8988T (cell line): ENCODE measurements around the gene KLRF1.

Experiments
- DNase-seq: peaks from one replicate; pipeline ENCODE4 v3.0.0; 2011

Gene KLRF1

DNA sequence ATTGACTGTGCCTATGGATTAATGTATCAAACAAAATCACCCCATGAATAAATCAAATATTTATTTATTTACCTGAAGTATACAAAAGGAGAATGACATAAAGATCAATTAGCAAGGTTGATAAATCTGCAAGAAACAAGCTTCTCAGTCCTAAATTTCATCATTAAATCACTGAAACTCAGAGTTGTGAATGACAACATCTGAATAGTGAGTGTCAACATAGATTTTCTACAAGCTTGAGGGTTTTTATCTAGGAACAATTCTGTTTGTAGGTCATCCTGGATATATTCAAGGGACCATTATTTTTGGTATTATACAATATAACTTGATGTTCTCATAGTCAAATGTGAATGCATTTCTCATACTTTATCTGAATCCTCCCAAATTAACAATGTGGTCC, 17.4 kb upstream of the KLRF1 start:
- no peak for DNase-seq

DNA sequence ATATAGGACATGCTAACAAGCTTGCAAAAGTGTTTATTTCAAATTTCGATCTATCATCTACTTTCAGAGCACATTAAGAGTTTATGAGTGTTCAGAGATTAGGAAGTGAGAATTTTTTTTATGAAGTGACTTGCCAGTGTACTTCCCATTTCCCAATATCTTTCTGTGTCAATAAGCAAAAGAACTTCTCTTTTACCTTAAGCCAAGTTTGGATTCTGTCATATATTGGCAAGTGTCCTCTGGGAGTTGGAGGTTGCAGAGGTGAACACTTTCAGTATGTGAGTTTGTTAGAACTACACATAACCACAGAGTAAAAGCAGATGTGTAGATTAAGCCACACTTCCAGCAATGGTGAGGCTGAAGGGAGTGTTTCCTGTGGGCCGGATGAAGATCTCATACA, 16.6 kb upstream of the KLRF1 start:
- DNase-seq = no peak

DNA sequence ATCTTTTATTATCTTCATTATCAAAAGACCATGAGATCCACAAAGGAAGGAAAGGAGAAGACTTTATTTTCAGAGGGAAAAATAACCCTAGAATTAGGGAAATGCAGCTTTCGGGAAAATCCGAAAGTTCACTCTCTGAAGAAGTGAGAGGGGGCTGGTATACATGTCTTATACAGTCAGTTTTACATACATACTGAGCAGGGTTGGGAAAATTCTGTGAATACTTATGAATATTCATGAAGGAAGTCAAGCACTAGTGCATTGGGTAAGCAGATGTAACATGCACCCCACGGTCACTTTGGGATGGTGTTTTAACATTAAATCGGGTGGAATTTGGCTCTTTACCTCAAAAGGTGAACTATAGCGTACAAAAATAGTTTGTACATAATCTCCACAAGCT, 15.7 kb upstream of the KLRF1 start:
- DNase-seq = no peak

DNA sequence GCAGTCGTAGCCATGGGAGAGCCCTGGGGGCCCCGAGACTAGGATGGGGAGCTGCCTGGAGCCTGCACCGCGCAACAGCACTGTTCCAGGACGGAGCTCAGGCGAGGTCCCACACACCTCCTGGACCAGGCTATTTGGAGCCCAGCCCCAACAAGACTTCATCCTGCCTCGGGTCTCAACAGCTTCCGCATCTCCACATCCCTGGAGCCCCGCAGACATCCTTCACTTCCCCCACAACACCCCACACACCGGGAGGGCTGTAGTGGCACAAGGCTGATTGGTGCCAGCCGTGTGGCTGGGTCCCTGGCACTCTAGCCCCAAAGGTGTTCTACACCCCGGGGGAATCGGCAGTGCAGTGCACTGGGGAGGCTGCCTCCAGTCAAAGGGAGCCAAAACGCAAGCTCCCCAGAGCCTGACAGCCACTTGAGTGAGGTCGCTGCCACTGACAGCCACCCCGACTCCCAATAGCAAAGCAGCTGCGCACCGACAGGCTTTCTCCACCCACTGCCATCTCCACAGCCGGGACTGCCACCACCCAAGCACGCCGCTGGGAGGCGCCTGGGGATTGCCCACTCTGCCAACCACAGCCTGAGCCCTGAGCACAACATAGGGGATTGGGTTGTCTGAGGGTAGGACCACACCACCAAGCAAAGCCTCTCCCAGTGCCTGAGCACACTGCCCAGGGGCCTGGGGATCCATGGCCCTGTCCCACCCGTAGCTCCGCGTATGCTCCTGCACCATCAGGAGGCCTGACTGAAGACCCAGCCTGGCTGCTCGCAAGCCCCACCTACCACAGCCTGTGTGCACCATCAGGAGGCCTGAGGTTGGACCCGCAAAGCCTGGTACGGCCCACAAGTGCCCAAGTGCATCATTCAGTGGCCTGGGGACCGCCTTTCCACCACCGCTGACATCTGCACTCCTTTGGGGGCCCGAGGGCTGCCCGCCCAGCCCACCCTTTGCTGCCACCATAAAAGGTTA, 13.2 kb upstream of the KLRF1 start:
- DNase-seq = peak; percentile 70

DNA sequence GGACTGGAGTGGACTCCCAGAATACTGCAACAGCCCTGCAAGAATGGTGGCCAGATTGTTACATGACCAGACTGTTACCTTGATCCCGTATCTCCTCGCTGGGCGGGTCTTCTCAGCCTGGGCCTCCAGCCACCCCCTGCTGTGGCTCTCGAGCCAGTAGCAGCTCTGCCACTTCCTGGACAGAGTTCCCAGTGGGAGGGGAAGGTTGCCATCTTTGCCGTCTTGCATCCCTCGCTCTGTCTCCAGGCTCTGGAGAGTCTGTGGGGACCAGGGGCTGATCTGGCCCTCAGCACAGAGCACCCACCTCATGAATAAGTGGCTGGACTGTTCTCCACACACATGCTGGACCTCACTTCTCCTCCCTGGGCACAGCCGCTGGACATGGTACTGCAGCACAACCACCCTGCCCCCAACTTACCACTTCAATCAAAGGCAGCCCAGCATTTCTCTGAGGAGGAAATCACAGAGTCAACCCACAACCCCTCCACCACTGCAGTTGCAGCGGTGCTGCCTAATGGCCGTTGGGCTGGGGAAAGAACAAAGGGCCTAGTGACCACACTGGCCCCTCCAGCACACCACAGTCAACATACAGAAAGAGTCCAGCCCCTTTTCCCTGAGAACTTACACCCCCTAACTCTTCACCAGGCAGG, 6.9 kb upstream of the KLRF1 start:
- DNase-seq = no peak

DNA sequence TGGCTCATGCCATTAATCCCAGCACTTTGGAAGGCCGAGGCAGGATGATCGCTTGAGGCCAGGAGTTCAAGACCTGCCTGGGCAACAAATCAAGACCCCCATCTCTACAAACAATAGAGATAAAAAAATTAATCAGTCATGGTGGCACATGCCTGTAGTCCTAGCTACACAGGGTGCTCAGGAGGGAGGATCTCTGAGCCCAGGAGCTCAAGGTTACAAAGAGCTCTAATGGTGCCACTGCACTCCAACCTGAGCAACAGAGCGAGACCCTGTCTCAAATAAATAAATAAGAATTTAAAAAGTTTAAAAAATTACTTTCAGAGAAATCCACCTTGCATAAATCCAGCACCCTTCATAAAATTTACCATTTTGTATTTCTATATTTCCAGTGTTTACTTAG, 2.2 kb downstream of the KLRF1 start:
- no peak for DNase-seq

DNA sequence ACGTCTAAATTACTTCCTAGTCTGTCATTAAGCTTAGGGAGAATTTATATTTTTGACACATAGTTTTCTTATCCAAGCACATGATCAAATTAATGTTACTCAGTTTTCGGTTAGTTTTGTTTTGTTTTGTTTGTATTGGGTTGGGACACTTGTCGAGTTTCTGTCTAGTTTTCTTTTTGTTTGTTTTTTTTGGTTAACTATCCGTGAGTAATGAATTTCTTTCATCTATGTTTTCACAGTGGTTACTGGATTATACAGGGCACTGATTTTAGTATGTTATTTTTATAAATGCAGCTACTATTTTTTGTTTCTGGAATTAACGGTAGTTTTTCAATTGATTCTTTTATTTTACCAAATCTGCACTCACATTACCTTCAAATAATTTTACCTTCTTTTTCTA, 2.7 kb downstream of the KLRF1 start:
- DNase-seq = no peak

DNA sequence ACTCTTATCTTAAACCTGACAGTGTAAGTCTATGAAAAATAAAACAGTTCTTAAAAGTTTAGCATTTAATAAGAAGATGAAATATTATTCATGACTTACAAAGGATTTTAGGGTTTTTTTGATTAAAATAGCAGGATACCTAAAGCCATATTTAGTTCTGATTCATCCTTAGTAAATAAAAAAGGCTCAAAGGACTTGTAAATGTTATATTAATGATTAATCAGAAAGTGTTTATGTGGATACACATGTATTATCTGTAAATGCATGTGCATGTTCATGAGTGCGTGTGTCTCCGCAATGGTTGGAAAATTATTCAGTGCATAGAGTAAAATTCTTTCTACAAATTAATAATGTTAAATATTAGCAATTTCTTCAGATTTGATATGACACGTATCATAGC, 4.4 kb downstream of the KLRF1 start:
- no peak for DNase-seq

DNA sequence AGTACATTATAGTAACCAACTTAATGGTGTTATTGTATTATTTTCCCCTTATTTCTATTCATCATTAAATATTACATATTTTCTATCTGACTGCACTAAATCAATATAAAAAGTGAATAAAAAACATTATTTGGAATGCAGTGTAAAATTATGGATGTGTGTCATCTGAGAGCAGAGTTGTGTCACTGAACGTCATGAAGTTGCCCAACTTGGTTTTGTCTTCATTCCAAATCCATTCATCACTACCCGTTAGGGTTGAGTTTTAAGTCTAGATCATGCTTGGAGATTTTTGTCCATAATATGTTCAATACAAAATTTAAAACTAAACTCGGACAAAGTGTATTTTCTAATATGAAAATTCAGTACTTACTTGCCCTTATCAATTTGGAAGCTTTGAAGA, 16.1 kb downstream of the KLRF1 start:
- DNase-seq = no peak

DNA sequence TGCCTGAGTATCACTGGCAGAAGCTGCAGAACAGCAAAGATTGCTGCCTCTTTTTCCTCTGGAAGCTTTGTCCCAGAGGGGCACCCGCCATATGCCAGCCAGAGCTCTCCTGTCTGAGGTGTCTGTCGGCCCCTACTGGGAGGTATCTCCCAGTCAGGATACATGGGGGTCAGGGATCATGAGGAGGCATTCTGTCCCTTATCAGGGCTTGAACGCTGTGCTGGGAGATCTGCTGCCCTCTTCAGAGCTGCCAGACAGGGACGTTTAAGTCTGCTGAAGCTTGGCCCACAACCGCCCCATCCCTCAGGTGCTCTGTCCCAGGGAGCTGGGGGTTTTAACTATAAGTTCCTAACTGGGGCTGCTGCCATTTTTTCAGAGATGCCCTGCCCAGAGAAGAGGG, 21.6 kb downstream of the KLRF1 start:
- no peak for DNase-seq

DNA sequence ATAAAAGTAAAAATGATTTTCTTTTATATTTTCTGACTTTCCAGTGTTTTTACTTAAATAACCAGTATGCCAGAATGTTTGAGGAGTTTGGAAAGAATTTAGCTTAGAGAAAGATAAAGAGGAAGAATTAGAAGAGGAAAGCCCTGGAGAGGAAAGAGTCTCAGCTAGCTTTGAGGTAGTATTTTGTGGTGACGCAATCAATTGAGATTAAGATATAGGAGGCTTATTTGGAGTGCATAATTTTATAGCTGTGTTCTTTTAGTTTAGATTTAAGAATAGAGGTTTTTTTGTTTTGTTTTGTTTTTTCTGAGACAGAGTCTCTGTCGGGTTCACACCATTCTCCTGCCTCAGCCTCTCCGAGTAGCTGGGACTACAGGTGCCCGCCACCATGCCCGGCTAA, 23.8 kb downstream of the KLRF1 start:
- DNase-seq = no peak

DNA sequence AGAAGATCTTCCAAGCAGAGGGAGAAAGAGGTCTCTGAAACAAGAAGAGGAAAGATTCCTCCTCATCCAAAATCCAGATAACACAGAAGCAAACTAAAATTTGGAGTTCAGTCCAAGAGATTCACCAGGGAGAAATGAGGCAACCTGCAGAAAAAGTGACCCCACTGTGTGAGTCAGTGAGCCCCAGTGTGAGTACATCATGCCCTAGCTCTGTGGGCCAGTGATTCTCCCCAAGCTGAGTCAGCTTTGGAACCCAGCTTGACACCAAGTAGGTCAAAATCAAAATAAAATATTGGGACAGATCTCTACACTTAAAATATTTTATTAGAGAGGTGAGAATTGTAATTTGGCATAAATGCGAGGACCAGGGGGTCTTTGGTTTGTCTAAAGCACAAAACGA, 24.6 kb downstream of the KLRF1 start:
- no peak for DNase-seq

DNA sequence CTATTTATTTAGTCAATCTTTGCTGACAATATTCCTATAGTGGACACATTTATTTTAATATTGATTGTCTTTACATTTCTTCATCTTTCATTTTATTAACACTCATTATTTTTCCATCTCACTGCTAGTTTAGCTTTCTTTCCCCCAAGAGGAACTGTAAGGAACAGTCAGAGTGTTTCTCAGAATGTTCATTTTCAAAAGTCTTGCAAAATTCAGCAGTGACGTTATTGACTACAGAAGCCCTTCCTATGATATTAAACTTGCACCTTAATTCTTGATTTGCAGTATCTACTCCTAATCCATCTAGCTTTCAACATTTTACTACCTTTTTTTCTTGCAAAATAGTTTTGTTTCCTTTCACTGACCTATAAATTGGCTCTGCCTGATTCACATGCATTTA, 28.9 kb downstream of the KLRF1 start:
- no peak for DNase-seq

DNA sequence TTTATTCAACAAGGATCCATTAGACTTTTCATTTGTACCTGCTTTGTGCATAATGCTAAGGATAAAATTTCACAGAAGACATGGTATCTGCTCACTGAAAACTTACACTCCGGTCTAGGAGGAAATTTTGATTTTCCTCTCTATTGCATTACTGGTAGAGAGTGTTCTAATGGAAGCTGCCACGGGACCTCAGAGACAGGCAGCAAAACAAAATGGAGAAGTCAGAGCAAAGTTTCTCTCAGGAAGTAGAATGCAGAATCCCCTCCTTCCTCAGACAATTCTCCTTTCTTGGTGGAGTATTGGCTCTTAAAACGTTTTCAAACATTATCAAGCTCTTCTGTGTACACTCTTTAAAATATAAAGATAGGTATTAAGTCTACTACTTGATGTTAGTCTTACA, 29.6 kb downstream of the KLRF1 start:
- no peak for DNase-seq

DNA sequence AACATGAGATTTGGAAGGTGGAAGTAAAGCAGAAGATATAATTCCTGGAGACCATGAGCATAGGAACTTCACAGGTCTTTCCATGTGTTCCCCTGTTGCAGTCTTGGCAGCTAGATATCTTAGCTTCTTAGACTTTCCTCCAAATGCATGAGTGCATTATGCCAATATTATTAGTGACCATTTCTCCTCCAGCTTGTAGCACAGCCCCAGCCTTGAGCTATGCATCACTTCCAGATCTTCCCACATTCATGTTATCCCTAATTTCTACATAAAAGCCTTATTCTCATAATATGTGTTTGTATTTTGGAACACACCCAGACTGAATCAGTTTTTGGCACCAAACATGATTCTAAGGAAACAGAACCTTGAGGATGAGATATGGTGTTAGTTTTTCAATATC, 30.9 kb downstream of the KLRF1 start:
- DNase-seq = no peak

DNA sequence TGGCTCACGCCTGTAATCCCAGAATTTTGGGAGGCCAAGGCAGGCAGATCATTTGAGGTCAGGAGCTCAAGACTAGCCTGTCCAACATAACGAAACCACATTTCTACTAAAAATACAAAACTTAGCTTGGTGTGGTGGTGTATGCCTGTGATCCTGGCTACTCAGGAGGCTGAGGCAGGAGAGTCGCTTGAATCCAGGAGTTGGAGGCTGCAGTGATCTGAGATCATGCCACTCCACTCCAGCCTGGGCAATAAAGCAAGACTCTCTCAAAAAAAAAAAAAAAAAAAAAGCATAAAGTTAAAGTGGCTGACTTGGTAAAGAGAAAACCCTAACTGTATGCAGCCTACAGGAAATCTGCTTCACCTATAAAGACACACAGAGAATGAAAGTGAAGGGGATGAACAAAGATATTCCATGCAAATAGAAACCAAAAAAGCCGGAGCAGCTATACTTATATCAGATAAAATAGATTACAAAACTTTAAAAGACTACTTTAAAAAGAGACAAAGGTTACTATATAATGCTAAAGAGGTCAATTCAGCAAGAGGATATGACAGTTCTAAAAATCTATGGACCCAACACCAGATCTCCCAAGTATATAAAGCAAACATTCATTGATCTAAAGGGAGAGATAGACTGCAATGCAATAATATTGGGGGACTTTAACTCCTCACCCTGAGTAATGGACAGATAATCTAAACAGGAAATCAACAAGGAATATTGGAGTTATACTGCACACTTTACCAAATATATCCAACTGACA, 37.8 kb downstream of the KLRF1 start:
- DNase-seq = no peak

DNA sequence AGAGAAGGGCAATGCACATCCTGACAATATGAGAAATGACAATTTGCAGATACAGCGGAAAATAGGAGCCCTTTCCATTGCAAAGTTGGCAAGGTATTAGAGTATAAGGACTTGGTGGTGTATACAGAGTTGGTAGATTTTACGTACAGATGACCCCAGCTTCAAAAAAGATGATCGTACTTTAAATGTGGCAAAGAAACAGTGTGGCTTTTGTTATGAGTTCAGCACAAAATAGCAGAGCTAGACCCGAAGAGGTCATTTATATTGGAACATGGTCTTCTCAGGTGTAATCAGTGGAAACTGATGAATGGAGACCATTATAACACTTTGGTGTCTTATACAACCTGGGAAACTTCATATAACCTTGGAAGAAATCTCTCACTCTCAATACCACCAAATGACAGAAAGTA, 39.6 kb downstream of the KLRF1 start:
- no peak for DNase-seq

DNA sequence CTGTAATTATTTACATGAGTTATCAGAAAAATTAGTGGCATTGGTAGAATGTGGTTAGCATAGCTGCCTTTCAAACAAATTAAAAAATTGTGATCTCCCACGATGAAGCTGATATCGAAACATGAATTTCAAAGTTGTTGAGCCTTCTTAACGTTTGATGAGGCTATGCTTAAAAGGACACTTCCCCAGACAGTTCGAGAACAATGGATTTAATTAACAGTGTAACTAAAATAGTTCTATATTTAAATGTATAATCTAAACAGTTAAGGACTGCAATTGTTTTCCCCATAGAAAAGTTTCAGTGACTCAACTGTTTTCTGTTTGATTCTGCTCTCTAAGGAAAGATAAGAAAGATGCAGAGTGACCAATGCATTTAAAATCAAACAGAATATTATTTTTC, 40.2 kb downstream of the KLRF1 start:
- DNase-seq = no peak

DNA sequence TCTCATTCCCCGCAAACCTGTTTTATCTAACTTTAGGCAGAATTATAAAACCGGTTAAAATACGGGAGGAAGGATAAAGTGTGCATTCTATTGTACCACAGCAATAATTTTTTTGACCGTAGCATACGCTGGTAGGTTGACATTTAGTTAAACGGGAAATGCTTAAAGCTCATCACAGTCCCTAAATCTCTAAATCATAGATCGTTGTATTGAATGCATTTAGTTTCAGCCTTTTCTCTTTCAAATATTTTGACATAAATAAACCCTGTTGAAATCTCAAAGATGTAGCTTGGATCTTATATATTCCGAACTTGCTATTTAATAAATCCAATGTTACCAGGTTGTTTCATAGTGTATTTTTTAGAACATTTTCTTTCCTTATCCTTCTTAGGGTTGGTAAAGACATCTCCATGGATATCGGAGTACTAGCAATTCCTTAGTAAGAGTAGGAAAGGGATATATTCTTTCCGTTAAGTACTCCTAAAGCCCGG, 41.1 kb downstream of the KLRF1 start:
- DNase-seq = no peak

DNA sequence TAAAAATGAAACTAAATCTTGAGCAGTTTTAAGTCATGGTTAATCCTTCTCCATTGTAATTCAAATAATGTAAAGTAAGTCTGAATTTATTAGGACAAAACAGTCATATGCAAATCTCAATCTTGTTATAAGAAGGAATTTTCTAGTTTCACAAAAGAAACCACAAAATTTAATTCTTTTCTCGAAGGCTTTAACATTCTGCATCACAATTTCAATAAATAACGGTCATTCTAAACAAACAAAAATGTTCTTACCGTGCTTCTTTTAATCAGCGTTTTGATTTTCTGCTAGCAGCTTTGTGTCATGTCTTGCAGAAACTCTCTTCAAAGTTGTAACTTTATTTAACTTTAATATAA, 41.6 kb downstream of the KLRF1 start:
- DNase-seq = no peak

DNA sequence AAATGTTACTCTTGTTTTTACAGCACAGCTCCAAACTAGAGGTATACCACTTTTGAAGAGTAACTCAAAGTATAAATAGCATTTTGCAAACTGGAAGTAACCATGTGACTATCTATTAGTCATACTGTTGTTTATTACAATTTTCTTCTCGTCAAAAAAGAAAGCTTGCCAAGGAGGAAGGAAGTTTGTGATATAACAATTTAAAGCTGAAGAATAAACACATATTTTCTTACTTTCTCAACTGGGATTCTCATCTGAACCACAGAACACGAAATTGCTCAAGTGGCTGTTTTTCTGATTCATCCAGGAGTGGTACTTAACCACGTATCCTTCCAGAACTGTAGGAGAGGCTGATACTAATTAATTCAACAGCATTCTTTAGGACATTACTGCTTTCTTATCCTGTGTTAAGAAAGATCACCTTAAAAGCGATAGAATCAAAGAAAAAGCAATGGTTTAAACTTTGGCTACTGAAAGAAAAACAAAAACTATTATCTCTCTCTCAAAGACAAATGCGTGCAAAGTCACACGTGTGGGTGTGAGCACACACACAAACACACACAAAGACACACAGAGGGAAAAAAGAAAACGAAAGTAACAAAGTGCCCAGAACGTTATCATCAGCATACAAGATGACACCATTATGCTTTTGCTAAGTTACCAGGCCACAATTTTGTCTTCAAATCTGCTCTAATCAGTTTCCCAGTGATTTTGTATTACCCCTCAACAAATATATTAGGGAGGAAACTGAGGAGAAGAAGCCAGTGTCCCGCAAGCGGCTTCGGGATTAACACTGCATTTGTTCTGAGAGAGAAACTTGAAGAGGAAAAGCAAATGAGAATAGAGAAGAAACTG, 42.3 kb downstream of the KLRF1 start, which contains the start of gene CLEC2B:
Gene CLEC2B (minus strand): TSS at position 48 of the 855 bp plus-strand sequence.
- DNase-seq = no peak

DNA sequence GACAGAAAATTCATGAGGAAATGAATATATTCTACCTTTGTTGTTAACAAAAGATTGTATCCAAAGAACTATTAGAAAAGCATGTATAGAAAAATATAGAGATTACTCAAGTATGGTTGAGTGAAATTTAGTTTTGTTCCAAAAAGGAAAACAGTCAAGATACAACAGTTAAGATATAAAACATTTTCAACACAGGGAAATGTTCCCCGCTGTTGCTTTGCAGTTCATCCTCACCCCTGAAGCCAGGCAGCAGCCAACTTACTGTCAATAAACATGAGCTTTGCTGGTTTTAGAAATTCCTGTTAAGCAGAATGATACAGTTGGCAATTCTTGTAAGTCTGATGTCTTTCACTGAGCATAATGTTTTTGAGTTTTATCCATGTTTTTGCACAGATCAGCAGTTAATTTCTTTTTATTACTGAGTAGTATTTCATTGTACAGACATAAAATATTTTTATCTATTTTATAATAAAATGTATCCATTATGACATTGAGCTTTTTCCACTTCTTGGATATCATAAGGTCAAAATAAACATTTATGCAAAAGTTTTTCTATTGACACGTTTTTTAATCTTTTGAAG, 43.1 kb downstream of the KLRF1 start:
- DNase-seq = no peak
